Prostate gland (tissue), 2 donors: Measurements from ENCODE around the gene CSGALNACT2. TPM values are rescaled to one million over a fixed set of nuclear protein-coding genes. Genes with fewer than 3 reads are reported as not detected.

Experiments
- DNase-seq: peaks from one replicate; pipeline ENCODE4 v3.0.0-alpha.2; 2019; ENCODE audit warnings: low spot score
- H3K27ac ChIP-seq, 2 donors: fragments of 200-600 bp; sonication (generic); 2 replicates each; pipeline ENCODE4 v1.5.1; 2017 to 2019
- H3K27me3 ChIP-seq: fragments of 200-600 bp; sonication (generic); replicated peaks from 2 replicates; pipeline ENCODE4 v1.5.1; 2019; ENCODE audit not compliant: insufficient read depth
- H3K36me3 ChIP-seq, 2 donors: fragments of 200-600 bp; sonication (generic); 1 replicate in 1 of 2; 2 replicates in 1 of 2; pipeline versions ENCODE4 v1.5.1 to v1.8.1; 2017 to 2019
- H3K4me1 ChIP-seq: fragments of 200-600 bp; sonication (generic); replicated peaks from 2 replicates; pipeline ENCODE4 v1.5.1; 2019
- H3K4me3 ChIP-seq, 2 donors: fragments of 200-600 bp; sonication (generic); 2 replicates each; pipeline ENCODE4 v1.5.1; 2017 to 2019
- H3K9me3 ChIP-seq: fragments of 200-600 bp; sonication (generic); 2 replicates; pipeline ENCODE4 v1.5.1; 2017
- CTCF ChIP-seq, 4 experiments: fragments of 200-600 bp in 2 of 4; fragments of 450-650 bp in 2 of 4; sonication (generic) in 2 of 4; IDR thresholded peaks; 1 replicate in 3 of 4; 2 replicates in 1 of 4; pipeline ENCODE4 v1.5.1; 2016 to 2019; ENCODE audit warnings: antibody characterized with exemption in 4 of 4, mild to moderate bottlenecking in 2 of 4, moderate library complexity in 2 of 4
- POLR2A ChIP-seq: fragments of 450-650 bp; IDR thresholded peaks from one replicate; pipeline ENCODE4 v1.6.1; 2016; ENCODE audit warnings: antibody characterized with exemption, mild to moderate bottlenecking
- POLR2AphosphoS5 ChIP-seq: sonication (generic); formaldehyde crosslinking; IDR thresholded peaks from one replicate; pipeline ENCODE4 v1.6.1; 2017; ENCODE audit warnings: antibody characterized with exemption
- WGBS: methylation state at CpG from one replicate; pipeline ENCODE4 v1.1.5; 2018; 5-methylcytosine and 5-hydroxymethylcytosine counted together
- intact Hi-C: fragments of 100-400 bp; cut with DNase I; formaldehyde crosslinking; loops from one replicate; pipeline ENCODE4 v1.14.2; 2022
- total RNA-seq, 2 donors: library from RNA; depleted of rRNA; stranded (reverse); fragments of >200 nt; gene quantifications; one replicate each; pipeline ENCODE4 v1.1.0, GENCODE V29; 2016

CSGALNACT2 gene
- total RNA-seq, 2 donors from 2014 or later, result 10.0 to 15.9 TPM

GRCh38 chr10:43234471-43235041 is 96.3 kb downstream of the CSGALNACT2 start:
- H3K4me1 ChIP-seq, result no peaks in the 10 kb centered on the region
- intact Hi-C loops, result no loop called here
- WGBS, result 84% methylated on average over 9 of the region's 9 CpGs

More at GRCh38 chr10:43234471-43235041, 96.3 kb downstream of the CSGALNACT2 start:
- H3K27me3 ChIP-seq, result no peaks in the 10 kb centered on the region
- DNase-seq, result no peak
- H3K9me3 ChIP-seq, result no peaks in the 10 kb centered on the region
- no peak overlapping the region for H3K27ac ChIP-seq
- no peak overlapping the region for H3K4me3 ChIP-seq
- H3K36me3 ChIP-seq, result no peaks in the 10 kb centered on the region
- no peak for TF ChIP-seq POLR2AphosphoS5
- TF ChIP-seq CTCF (IDR thresholded peaks at IDR 0.05), result no peak
- TF ChIP-seq POLR2A, result no peak

Other genes with a start within 250 kb of the CSGALNACT2 start
- 1 to 10 TPM; 3.6 to 8.7 TPM for gene RET, start 61.4 kb upstream of the CSGALNACT2 start, total RNA-seq
- gene RASGEF1A, start 128.6 kb downstream of the CSGALNACT2 start, total RNA-seq, result 1 to 10 TPM; 4.3 to 9.3 TPM
- gene FXYD4, start 233.2 kb downstream of the CSGALNACT2 start, total RNA-seq, result not detected